ENCODE data around the gene MAP2K5. TPM values are rescaled to one million over a fixed set of nuclear protein-coding genes. Genes with fewer than 3 reads are reported as not detected.

MAP2K5 gene
- total and polyA plus RNA-seq, 9 of the 15 experiments (the other 6 are each of a cell fraction or from before 2014, with no cell fraction given) = 0.41 to 16.5 (median 7.5) TPM

GRCh38 chr15:67674983-67675382, 132.5 kb downstream of the MAP2K5 start:
- no peak for ATAC-seq
- no peak for DNase-seq (ENCODE audit: extremely low read depth in 1 of 4, low spot score in 3 of 4)
- in situ Hi-C loops (cut with MboI) = no loop called here
- TF ChIP-seq SRSF9 (IDR thresholded peaks at IDR 0.05; ENCODE audit: borderline replicate concordance, low read depth, low read length) (no peak), ZNF311 (CRISPR knock-in tag; IDR thresholded peaks at IDR 0.05) (no peak), CBX2 (IDR thresholded peaks at IDR 0.05; ENCODE audit: insufficient read depth, low read length, poor library complexity, severe bottlenecking) (no peak), NFATC3 (IDR thresholded peaks at IDR 0.05) (no peak), ZNF41 (CRISPR knock-in tag; conservative IDR thresholded peaks at IDR 0.05) (no peak), RHOXF2B (CRISPR knock-in tag; conservative IDR thresholded peaks at IDR 0.05) (no peak)
- TF ChIP-seq, protein P1, sequence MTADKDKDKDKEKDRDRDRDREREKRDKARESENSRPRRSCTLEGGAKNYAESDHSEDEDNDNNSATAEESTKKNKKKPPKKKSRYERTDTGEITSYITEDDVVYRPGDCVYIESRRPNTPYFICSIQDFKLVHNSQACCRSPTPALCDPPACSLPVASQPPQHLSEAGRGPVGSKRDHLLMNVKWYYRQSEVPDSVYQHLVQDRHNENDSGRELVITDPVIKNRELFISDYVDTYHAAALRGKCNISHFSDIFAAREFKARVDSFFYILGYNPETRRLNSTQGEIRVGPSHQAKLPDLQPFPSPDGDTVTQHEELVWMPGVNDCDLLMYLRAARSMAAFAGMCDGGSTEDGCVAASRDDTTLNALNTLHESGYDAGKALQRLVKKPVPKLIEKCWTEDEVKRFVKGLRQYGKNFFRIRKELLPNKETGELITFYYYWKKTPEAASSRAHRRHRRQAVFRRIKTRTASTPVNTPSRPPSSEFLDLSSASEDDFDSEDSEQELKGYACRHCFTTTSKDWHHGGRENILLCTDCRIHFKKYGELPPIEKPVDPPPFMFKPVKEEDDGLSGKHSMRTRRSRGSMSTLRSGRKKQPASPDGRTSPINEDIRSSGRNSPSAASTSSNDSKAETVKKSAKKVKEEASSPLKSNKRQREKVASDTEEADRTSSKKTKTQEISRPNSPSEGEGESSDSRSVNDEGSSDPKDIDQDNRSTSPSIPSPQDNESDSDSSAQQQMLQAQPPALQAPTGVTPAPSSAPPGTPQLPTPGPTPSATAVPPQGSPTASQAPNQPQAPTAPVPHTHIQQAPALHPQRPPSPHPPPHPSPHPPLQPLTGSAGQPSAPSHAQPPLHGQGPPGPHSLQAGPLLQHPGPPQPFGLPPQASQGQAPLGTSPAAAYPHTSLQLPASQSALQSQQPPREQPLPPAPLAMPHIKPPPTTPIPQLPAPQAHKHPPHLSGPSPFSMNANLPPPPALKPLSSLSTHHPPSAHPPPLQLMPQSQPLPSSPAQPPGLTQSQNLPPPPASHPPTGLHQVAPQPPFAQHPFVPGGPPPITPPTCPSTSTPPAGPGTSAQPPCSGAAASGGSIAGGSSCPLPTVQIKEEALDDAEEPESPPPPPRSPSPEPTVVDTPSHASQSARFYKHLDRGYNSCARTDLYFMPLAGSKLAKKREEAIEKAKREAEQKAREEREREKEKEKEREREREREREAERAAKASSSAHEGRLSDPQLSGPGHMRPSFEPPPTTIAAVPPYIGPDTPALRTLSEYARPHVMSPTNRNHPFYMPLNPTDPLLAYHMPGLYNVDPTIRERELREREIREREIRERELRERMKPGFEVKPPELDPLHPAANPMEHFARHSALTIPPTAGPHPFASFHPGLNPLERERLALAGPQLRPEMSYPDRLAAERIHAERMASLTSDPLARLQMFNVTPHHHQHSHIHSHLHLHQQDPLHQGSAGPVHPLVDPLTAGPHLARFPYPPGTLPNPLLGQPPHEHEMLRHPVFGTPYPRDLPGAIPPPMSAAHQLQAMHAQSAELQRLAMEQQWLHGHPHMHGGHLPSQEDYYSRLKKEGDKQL (CRISPR knock-in tag; IDR thresholded peaks at IDR 0.05; ENCODE audit: borderline replicate concordance) = no peak
- TF ChIP-seq, protein P2, sequence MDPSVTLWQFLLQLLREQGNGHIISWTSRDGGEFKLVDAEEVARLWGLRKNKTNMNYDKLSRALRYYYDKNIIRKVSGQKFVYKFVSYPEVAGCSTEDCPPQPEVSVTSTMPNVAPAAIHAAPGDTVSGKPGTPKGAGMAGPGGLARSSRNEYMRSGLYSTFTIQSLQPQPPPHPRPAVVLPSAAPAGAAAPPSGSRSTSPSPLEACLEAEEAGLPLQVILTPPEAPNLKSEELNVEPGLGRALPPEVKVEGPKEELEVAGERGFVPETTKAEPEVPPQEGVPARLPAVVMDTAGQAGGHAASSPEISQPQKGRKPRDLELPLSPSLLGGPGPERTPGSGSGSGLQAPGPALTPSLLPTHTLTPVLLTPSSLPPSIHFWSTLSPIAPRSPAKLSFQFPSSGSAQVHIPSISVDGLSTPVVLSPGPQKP (CRISPR knock-in tag; IDR thresholded peaks at IDR 0.05) = no peak
- TF ChIP-seq, protein P3, sequence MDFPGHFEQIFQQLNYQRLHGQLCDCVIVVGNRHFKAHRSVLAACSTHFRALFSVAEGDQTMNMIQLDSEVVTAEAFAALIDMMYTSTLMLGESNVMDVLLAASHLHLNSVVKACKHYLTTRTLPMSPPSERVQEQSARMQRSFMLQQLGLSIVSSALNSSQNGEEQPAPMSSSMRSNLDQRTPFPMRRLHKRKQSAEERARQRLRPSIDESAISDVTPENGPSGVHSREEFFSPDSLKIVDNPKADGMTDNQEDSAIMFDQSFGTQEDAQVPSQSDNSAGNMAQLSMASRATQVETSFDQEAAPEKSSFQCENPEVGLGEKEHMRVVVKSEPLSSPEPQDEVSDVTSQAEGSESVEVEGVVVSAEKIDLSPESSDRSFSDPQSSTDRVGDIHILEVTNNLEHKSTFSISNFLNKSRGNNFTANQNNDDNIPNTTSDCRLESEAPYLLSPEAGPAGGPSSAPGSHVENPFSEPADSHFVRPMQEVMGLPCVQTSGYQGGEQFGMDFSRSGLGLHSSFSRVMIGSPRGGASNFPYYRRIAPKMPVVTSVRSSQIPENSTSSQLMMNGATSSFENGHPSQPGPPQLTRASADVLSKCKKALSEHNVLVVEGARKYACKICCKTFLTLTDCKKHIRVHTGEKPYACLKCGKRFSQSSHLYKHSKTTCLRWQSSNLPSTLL (IDR thresholded peaks at IDR 0.05) = no peak
- TF ChIP-seq, protein P4, sequence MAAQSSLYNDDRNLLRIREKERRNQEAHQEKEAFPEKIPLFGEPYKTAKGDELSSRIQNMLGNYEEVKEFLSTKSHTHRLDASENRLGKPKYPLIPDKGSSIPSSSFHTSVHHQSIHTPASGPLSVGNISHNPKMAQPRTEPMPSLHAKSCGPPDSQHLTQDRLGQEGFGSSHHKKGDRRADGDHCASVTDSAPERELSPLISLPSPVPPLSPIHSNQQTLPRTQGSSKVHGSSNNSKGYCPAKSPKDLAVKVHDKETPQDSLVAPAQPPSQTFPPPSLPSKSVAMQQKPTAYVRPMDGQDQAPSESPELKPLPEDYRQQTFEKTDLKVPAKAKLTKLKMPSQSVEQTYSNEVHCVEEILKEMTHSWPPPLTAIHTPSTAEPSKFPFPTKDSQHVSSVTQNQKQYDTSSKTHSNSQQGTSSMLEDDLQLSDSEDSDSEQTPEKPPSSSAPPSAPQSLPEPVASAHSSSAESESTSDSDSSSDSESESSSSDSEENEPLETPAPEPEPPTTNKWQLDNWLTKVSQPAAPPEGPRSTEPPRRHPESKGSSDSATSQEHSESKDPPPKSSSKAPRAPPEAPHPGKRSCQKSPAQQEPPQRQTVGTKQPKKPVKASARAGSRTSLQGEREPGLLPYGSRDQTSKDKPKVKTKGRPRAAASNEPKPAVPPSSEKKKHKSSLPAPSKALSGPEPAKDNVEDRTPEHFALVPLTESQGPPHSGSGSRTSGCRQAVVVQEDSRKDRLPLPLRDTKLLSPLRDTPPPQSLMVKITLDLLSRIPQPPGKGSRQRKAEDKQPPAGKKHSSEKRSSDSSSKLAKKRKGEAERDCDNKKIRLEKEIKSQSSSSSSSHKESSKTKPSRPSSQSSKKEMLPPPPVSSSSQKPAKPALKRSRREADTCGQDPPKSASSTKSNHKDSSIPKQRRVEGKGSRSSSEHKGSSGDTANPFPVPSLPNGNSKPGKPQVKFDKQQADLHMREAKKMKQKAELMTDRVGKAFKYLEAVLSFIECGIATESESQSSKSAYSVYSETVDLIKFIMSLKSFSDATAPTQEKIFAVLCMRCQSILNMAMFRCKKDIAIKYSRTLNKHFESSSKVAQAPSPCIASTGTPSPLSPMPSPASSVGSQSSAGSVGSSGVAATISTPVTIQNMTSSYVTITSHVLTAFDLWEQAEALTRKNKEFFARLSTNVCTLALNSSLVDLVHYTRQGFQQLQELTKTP (IDR thresholded peaks at IDR 0.05; ENCODE audit: low read depth in 1 of 2, partially characterized antibody in 2 of 2) = no peak

More at GRCh38 chr15:67674983-67675382, 132.5 kb downstream of the MAP2K5 start:
- no peak overlapping the region for H2AFZ ChIP-seq (ENCODE audit: low read depth, low read length)
- no peak for FAIRE-seq
- intact Hi-C loops (cut with micrococcal nuclease) = no loop called here
- H3K4me1 ChIP-seq (replicated peaks in 1 of 2; ENCODE audit: control insufficient read depth in 2 of 2, insufficient read depth in 2 of 2, low read length in 2 of 2) = peaks cover 0 to 5% of the 10 kb centered on the region in 2 experiments; a peak in 1 of 5 replicates
- no peaks in the 10 kb centered on the region for H3K27me3 ChIP-seq (ENCODE audit: control insufficient read depth in 2 of 2, insufficient read depth in 2 of 2, low read length in 2 of 2)
- no peaks in the 10 kb centered on the region for H3K9me1 ChIP-seq (ENCODE audit: control insufficient read depth, insufficient read depth, low read length)
- no peak overlapping the region for H3K27ac ChIP-seq (ENCODE audit: extremely low read depth, low read depth, low read length)
- ChIA-PET POLR2A (interaction anchor here (0.6 to 1.0 kb wide), 2 partner anchors 14 to 17 kb away, joined by 3 read pairs; no protein-coding TSS in a partner anchor), CTCF (ENCODE audit: low intra/inter-chr PET ratio) (no interaction called here)
- H3K9me3 ChIP-seq (replicated peaks; ENCODE audit: control insufficient read depth, insufficient read depth, low read depth, low read length) = no peaks in the 10 kb centered on the region
- H3K4me2 ChIP-seq (ENCODE audit: insufficient read depth, low read length) = no peak overlapping the region
- no peak overlapping the region for H3K4me3 ChIP-seq
- H4K20me1 ChIP-seq (replicated peaks; ENCODE audit: control insufficient read depth, insufficient read depth, low read length) = no peaks in the 10 kb centered on the region
- H3K36me3 ChIP-seq (ENCODE audit: control insufficient read depth, insufficient read depth, low read length) = no peaks in the 10 kb centered on the region
- BruUV-seq (replicated peaks) = no TSS peak
- H3K79me2 ChIP-seq (ENCODE audit: control insufficient read depth, insufficient read depth, low read length) = no peaks in the 10 kb centered on the region
- H3K9ac ChIP-seq (ENCODE audit: insufficient read depth in 1 of 2, low read depth in 2 of 2, low read length in 2 of 2) = no peak overlapping the region
- whole genome bisulfite sequencing (ENCODE audit: insufficient coverage, low coverage, missing lambda C conversion rate) = 90% methylated on average over 3 of the region's 3 CpGs
